H9 (cell line): ENCODE measurements around the gene POMGNT2. TPM values are rescaled to one million over a fixed set of nuclear protein-coding genes. Genes with fewer than 3 reads are reported as not detected.

ENCODE experiments used
- DNase-seq: peaks from one replicate; pipeline ENCODE4 v3.0.0-alpha.2; 2017
- H2AFZ ChIP-seq: one replicate; pipeline ENCODE4 v1.6.1; 2013; ENCODE audit warnings: mild to moderate bottlenecking, low read length, control low read depth, moderate library complexity
- H2AK5ac ChIP-seq: 2 replicates; pipeline ENCODE4 v1.6.1; 2013; ENCODE audit warnings: low read length, control low read depth, mixed read lengths; ENCODE audit not compliant: insufficient read length
- H2BK120ac ChIP-seq: one replicate; pipeline ENCODE4 v1.6.1; 2013; ENCODE audit warnings: low read depth, mild to moderate bottlenecking, low read length, control low read depth, inconsistent platforms; ENCODE audit not compliant: poor library complexity, severe bottlenecking
- H2BK12ac ChIP-seq: 2 replicates; pipeline ENCODE4 v1.6.1; 2013; ENCODE audit warnings: low read length, control low read depth, mixed read lengths, low read depth; ENCODE audit not compliant: insufficient read length
- H2BK15ac ChIP-seq: 2 replicates; pipeline ENCODE4 v1.6.1; 2013; ENCODE audit warnings: low read depth, low read length, control low read depth
- H2BK20ac ChIP-seq: one replicate; pipeline ENCODE4 v1.6.1; 2013; ENCODE audit warnings: low read depth, mild to moderate bottlenecking, low read length, control low read depth, inconsistent platforms; ENCODE audit not compliant: poor library complexity, severe bottlenecking
- H2BK5ac ChIP-seq: 2 replicates; pipeline ENCODE4 v1.6.1; 2013; ENCODE audit warnings: low read length, control low read depth, mixed read lengths; ENCODE audit not compliant: insufficient read length
- H3K14ac ChIP-seq: 2 replicates; pipeline ENCODE4 v1.6.1; 2013; ENCODE audit warnings: low read length, control low read depth; ENCODE audit not compliant: insufficient read depth
- H3K18ac ChIP-seq: 2 replicates; pipeline ENCODE4 v1.6.1; 2013; ENCODE audit warnings: low read depth, mild to moderate bottlenecking, mixed read lengths, low read length, control low read depth; ENCODE audit not compliant: insufficient read length
- H3K23ac ChIP-seq: 2 replicates; pipeline ENCODE4 v1.6.1; 2013; ENCODE audit warnings: low read length, control low read depth, mixed read lengths, low read depth; ENCODE audit not compliant: insufficient read length
- H3K23me2 ChIP-seq: 2 replicates; pipeline ENCODE4 v1.6.1; 2013; ENCODE audit warnings: low read depth, mild to moderate bottlenecking, mixed read lengths, low read length, control low read depth; ENCODE audit not compliant: insufficient read length, poor library complexity, severe bottlenecking
- H3K27ac ChIP-seq: 2 replicates; pipeline ENCODE4 v1.5.1; 2013; ENCODE audit warnings: low read length, control low read depth, mixed read lengths, low read depth; ENCODE audit not compliant: insufficient read length
- H3K27me3 ChIP-seq: 2 replicates; pipeline ENCODE4 v1.6.1; 2013; ENCODE audit warnings: low read length, control low read depth, inconsistent platforms; ENCODE audit not compliant: insufficient read depth
- H3K4ac ChIP-seq: 2 replicates; pipeline ENCODE4 v1.6.1; 2013; ENCODE audit warnings: low read depth, mild to moderate bottlenecking, control low read depth, inconsistent platforms, low read length, moderate library complexity
- H3K4me1 ChIP-seq: 2 replicates; pipeline ENCODE4 v1.6.1; 2013; ENCODE audit warnings: low read length, control low read depth, inconsistent platforms; ENCODE audit not compliant: insufficient read depth
- H3K4me2 ChIP-seq: 2 replicates; pipeline ENCODE4 v1.6.1; 2013; ENCODE audit warnings: low read length, control low read depth, mixed read lengths; ENCODE audit not compliant: insufficient read length, insufficient read depth
- H3K56ac ChIP-seq: 2 replicates; pipeline ENCODE4 v1.6.1; 2013; ENCODE audit warnings: low read depth, mild to moderate bottlenecking, mixed read lengths, low read length, control low read depth; ENCODE audit not compliant: insufficient read length
- H3K79me1 ChIP-seq: 2 replicates; pipeline ENCODE4 v1.6.1; 2013; ENCODE audit warnings: low read depth, mild to moderate bottlenecking, moderate library complexity, low read length, control low read depth, inconsistent platforms; ENCODE audit not compliant: insufficient read depth, poor library complexity, severe bottlenecking
- H3K79me2 ChIP-seq: 2 replicates; pipeline ENCODE4 v1.6.1; 2013; ENCODE audit warnings: low read length, control low read depth, inconsistent platforms; ENCODE audit not compliant: insufficient read depth
- H3K9ac ChIP-seq: 2 replicates; pipeline ENCODE4 v1.6.1; 2013; ENCODE audit warnings: low read length, control low read depth, mixed read lengths; ENCODE audit not compliant: insufficient read length; ENCODE audit errors: extremely low read depth
- H3K9me3 ChIP-seq: one replicate; pipeline ENCODE4 v1.6.1; 2013; ENCODE audit warnings: low read depth, low read length, inconsistent platforms; ENCODE audit not compliant: control insufficient read depth
- H3T11ph ChIP-seq: one replicate; pipeline ENCODE4 v1.6.1; 2013; ENCODE audit warnings: mild to moderate bottlenecking, low read length, control low read depth, inconsistent platforms
- H4K20me1 ChIP-seq: one replicate; pipeline ENCODE4 v1.6.1; 2013; ENCODE audit not compliant: control insufficient read depth, insufficient read length, insufficient read depth
- H4K5ac ChIP-seq: 2 replicates; pipeline ENCODE4 v1.6.1; 2013; ENCODE audit warnings: low read depth, mild to moderate bottlenecking, mixed read lengths, low read length, control low read depth; ENCODE audit not compliant: insufficient read length
- H4K8ac ChIP-seq: replicated peaks from 2 replicates; pipeline ENCODE4 v1.6.1; 2013; ENCODE audit warnings: low read length, control low read depth, mixed read lengths, low read depth; ENCODE audit not compliant: insufficient read length
- H4K91ac ChIP-seq: 2 replicates; pipeline ENCODE4 v1.6.1; 2013; ENCODE audit warnings: low read depth, mild to moderate bottlenecking, moderate library complexity, mixed read lengths, low read length, control low read depth; ENCODE audit not compliant: insufficient read length
- H3K27ac Mint-ChIP-seq, 3 experiments: 2 replicates in 2 of 3; 3 replicates in 1 of 3; pipeline ENCODE4 v1.8.0; 2020 to 2021; ENCODE audit warnings: mixed read lengths in 3 of 3, mild to moderate bottlenecking in 1 of 3, moderate library complexity in 1 of 3
- H3K27me3 Mint-ChIP-seq: 2 replicates; pipeline ENCODE4 v1.8.0; 2021; ENCODE audit warnings: low read depth, mild to moderate bottlenecking, moderate library complexity, mixed read lengths
- H3K36me3 Mint-ChIP-seq, 3 experiments: 2 replicates in 2 of 3; 3 replicates in 1 of 3; pipeline ENCODE4 v1.8.0; 2020 to 2021; ENCODE audit warnings: low read depth in 3 of 3, mixed read lengths in 3 of 3; ENCODE audit not compliant: insufficient read depth in 1 of 3
- H3K4me1 Mint-ChIP-seq, 2 experiments: 2 replicates each; pipeline ENCODE4 v1.8.0; 2020; ENCODE audit warnings: mixed read lengths in 2 of 2
- H3K4me3 Mint-ChIP-seq, 2 experiments: 2 replicates in 1 of 2; 3 replicates in 1 of 2; pipeline ENCODE4 v1.8.0; 2020 to 2021; ENCODE audit warnings: mild to moderate bottlenecking in 2 of 2, mixed read lengths in 2 of 2, moderate library complexity in 1 of 2
- H3K9me3 Mint-ChIP-seq, 2 experiments: 2 replicates in 1 of 2; 3 replicates in 1 of 2; pipeline ENCODE4 v1.8.0; 2020; ENCODE audit warnings: mild to moderate bottlenecking in 2 of 2, mixed read lengths in 2 of 2, moderate library complexity in 1 of 2
- WGBS: extraction: QIAGEN DNeasy Blood & Tissue Kit; methylation state at CpG from one replicate; pipeline ENCODE4 v1.1.7; 2013; ENCODE audit warnings: missing lambda C conversion rate, low lambda C conversion rate, mixed read lengths; ENCODE audit not compliant: insufficient read length; ENCODE audit errors: extremely low coverage; 5-methylcytosine and 5-hydroxymethylcytosine counted together
- total RNA-seq: library from RNA; stranded (reverse); gene quantifications from 2 replicates; pipeline ENCODE4 v1.2.1, GENCODE V29; 2021
- TF ChIP-seq, protein P1 (sequence below): fragments of 200-600 bp; sonication (generic); conservative IDR thresholded peaks from 3 replicates; pipeline ENCODE4 v1.8.0; 2021; ENCODE audit warnings: antibody characterized with exemption, mild to moderate bottlenecking

The POMGNT2 gene
- total RNA-seq, 1 experiment from 2014 or later = 14.0 TPM

DNA sequence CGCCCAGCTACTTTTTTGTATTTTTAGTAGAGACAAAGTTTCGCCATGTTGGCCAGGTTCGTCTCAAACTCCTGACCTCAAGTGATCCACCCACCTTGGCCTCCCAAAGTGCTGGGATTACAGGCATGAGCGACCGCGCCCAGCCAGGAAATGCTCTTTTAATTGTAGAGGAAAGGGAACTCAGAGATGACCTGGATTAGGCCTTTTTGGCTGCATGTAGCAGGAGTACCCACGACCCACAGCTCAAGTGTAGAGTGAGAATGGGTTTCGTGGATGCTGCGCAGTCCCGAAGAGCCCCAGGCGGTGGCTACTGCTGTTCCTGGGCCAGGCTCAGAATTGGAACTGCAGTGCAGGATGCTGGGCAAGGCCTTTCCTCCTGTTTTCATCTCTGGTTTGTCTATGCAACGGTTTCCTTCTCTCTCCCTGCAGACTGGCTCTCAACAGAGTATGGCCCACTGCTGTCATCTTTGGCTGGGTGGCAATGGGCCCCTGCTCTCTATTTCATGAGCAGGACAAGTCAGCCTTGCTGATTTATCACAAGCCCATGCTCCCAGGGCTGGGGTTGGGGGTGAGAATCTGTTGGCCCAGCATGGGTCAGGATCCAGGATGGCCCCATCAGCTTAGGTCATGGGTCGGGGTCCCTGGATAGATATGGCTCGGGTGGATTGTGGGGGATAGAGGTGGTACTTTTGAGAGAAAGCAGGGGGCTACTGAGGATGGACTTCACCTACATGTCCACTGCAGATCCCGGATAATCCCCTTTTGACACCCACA lies 75.5 kb downstream of the POMGNT2 start:
- H4K8ac ChIP-seq = no peak overlapping the region
- no peak overlapping the region for H2BK20ac ChIP-seq
- Mint-ChIP-seq H3K36me3 (peaks cover 0 to 2% (median 0%) of the 10 kb centered on the region in 3 experiments; a peak in 1 of 7 replicates), H3K27ac (no peak overlapping the region), H3K9me3 (peaks cover 0 to 2% of the 10 kb centered on the region in 2 experiments; a peak in 2 of 5 replicates), H3K4me1 (peaks cover 3 to 7% of the 10 kb centered on the region in 2 experiments; a peak in 3 of 4 replicates), H3K27me3 (no peaks in the 10 kb centered on the region), H3K4me3 (no peak overlapping the region)
- no peak overlapping the region for H2BK12ac ChIP-seq
- WGBS = no CpG with 5 or more reads among the region's 15 CpGs
- DNase-seq = no peak
- TF ChIP-seq, protein P1, sequence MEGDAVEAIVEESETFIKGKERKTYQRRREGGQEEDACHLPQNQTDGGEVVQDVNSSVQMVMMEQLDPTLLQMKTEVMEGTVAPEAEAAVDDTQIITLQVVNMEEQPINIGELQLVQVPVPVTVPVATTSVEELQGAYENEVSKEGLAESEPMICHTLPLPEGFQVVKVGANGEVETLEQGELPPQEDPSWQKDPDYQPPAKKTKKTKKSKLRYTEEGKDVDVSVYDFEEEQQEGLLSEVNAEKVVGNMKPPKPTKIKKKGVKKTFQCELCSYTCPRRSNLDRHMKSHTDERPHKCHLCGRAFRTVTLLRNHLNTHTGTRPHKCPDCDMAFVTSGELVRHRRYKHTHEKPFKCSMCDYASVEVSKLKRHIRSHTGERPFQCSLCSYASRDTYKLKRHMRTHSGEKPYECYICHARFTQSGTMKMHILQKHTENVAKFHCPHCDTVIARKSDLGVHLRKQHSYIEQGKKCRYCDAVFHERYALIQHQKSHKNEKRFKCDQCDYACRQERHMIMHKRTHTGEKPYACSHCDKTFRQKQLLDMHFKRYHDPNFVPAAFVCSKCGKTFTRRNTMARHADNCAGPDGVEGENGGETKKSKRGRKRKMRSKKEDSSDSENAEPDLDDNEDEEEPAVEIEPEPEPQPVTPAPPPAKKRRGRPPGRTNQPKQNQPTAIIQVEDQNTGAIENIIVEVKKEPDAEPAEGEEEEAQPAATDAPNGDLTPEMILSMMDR = no peak
- H3K79me1 ChIP-seq = no peaks in the 10 kb centered on the region
- no peaks in the 10 kb centered on the region for H3K79me2 ChIP-seq
- no peak overlapping the region for H3K27ac ChIP-seq
- H3K4ac ChIP-seq = no peak overlapping the region
- no peak overlapping the region for H2BK15ac ChIP-seq
- H4K5ac ChIP-seq = no peak overlapping the region
- H3K9ac ChIP-seq = no peak overlapping the region
- no peak overlapping the region for H3T11ph ChIP-seq
- no peaks in the 10 kb centered on the region for H4K20me1 ChIP-seq
- no peaks in the 10 kb centered on the region for H3K9me3 ChIP-seq
- no peak overlapping the region for H3K56ac ChIP-seq
- H3K18ac ChIP-seq = no peak overlapping the region
- no peak overlapping the region for H3K4me2 ChIP-seq
- H3K14ac ChIP-seq = no peak overlapping the region; the same call in 1 of the 2 replicates
- no peak overlapping the region for H2BK5ac ChIP-seq
- H4K91ac ChIP-seq = no peak overlapping the region
- no peaks in the 10 kb centered on the region for H3K23me2 ChIP-seq
- H3K23ac ChIP-seq = no peak overlapping the region
- no peak overlapping the region for H2AK5ac ChIP-seq
- H2AFZ ChIP-seq = no peak overlapping the region
- no peaks in the 10 kb centered on the region for H3K27me3 ChIP-seq
- no peak overlapping the region for H2BK120ac ChIP-seq
- H3K4me1 ChIP-seq = 0 out of 2 replicates have a peak, but pooled peaks cover 1% of the 10 kb centered on the region

Other genes with a start within 250 kb of the POMGNT2 start
- not detected in 2 replicates for gene CYP8B1, start 230.2 kb downstream of the POMGNT2 start, total RNA-seq
- gene ZNF662, start 199.9 kb downstream of the POMGNT2 start, total RNA-seq = not detected in 2 replicates
- gene GASK1A, start 126.8 kb downstream of the POMGNT2 start, total RNA-seq = 5.3 and 5.4 TPM in 2 replicates
- gene SNRK, start 180.5 kb upstream of the POMGNT2 start, total RNA-seq = 11.8 and 12.0 TPM in 2 replicates